Measurements from ENCODE around the gene DAZAP1. TPM values are rescaled to one million over a fixed set of nuclear protein-coding genes. Genes with fewer than 3 reads are reported as not detected.

The DAZAP1 gene
- total and polyA plus RNA-seq, 5 experiments from 2014 or later = 5.9 to 166 (median 8.5) TPM

DNA sequence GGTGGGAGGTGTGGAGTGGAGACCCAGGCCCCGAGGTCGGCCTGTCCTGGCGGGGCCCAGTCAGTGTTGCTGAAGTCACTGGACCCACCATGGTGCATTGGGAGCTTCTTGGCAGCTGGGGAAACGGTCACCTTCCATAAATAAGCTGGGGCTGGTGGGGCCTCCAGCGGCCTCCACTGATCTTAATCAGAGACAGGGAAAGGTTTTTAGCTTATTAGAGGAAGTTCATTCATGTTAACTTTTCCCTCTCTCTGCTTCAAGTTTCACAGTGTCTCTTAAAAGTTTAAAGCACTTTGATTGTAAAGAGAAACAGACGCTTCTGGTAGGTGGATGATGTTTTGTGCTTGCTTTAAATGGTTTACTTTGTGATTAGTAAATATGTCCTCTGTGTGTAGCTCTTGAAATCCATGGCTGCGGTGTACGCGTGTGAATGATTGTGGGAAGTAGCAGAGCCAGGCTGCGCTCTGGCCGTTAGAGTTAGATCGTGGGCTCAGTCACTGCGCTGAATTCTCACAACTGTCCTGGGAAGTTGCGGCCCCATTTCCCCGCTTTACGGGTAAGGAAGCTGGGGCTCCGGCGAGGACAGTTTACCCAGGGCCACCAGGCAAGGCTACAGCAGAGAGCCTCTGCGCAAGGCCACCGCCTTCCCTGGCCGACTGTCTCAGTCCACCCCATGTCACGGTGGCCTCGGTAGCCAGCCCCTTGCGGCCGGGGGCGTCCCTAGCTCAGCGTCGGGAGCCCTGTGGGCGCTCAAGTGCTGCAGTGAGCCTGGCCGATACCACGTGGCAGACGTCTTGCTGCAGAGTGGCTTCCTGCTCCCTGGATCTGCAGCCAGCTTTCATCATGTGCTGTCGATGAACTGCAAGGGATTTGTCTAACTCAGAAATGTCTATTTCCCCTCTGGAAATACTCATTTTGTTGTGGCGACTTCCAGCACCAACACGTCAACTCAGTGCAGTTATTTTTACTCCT, 40.2 kb upstream of the DAZAP1 start:
- POLR2A ChIA-PET = interaction anchor here (0.6 to 0.9 kb wide), 2 partner anchors 13 to 98 kb away, joined by 3 to 4 read pairs; partner anchors contain the start of gene CIRBP
- no peaks in the 10 kb centered on the region for H3K9me3 Mint-ChIP-seq
- peak overlapping the region in 1 of 10 donors; percentile 39 for H3K27ac Mint-ChIP-seq
- ATAC-seq (no peak), DNase-seq (no peak)
- H3K4me1 Mint-ChIP-seq = peaks cover 13 to 31% (median 27%) of the 10 kb centered on the region in 4 donors
- H3K36me3 Mint-ChIP-seq = peaks cover 0 to 32% (median 4%) of the 10 kb centered on the region in 3 donors
- H3K27me3 Mint-ChIP-seq = no peaks in the 10 kb centered on the region
- no peak overlapping the region for H3K4me3 Mint-ChIP-seq

DNA sequence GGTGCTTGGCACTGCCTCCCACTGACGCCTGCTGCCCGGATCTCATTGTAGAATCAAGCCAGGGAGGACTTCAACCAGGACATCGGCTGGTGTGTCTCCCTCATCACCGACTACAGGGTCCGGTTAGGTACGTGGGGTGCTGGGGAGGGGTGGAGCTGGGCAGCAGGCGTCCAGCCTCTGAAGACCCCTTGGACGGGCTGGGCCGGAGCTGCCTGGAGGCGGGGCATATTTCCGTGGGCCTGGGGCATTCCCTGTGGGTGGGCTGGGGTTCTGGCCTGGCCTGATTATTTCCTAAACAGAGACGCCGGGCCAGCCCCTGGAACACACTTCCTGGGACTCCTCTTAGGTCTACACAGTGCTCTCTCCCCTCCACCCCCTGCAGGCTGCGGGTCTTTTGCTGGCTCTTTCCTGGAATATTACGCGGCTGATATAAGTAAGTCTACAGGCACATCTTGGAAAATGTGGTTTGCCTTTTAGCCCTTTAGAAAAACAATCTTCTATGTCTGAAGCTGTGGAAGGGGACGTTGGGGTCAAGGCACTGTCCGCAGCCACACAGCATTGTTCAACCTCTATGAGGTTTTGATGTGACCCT, 38.1 kb upstream of the DAZAP1 start:
- Mint-ChIP-seq H3K4me3 (no peak overlapping the region), H3K27me3 (no peaks in the 10 kb centered on the region), H3K4me1 (peaks cover 2 to 10% (median 6%) of the 10 kb centered on the region in 4 donors), H3K27ac (peak overlapping the region in 1 of 10 donors; percentile 59), H3K36me3 (peaks cover 0 to 42% (median 3%) of the 10 kb centered on the region in 3 donors), H3K9me3 (no peaks in the 10 kb centered on the region)
- ATAC-seq (no peak), DNase-seq (no peak)
- POLR2A ChIA-PET = no interaction called here

DNA sequence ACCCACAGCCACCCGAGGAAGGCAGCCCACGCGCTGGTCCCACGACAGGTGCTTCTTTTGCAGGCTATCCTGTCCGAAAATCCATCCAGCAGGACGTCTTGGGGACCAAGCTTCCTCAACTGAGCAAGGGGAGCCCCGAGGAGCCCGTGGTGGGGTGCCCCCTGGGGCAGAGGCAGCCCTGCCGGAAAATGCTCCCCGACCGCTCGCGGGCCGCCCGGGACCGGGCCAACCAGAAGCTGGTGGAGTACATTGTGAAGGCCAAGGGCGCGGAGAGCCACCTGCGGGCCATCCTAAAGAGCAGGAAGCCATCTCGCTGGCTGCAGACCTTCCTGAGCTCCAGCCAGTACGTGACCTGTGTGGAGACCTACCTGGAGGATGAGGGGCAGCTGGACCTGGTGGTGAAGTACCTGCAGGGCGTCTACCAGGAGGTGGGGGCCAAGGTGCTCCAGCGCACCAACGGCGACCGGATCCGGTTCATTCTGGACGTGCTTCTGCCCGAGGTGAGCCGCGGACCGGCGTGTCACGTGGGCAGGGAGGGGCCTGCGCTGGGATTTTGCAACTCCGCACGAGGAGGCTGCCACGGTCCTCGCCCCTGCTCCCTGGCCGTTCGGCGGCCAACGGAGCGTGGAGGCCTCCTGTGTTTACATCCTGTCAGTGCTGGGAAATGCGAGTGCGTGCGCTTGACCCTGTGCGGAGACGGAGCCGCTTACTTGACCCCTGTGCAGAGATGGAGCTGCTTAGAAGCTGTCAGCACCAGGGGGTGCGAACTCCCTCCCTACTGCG, 36.6 kb upstream of the DAZAP1 start:
- POLR2A ChIA-PET = interaction anchor here (0.6 to 1.6 kb wide), 4 partner anchors 12 to 595 kb away, joined by 3 to 8 read pairs (median 3); no protein-coding TSS in a partner anchor
- H3K9me3 Mint-ChIP-seq = no peaks in the 10 kb centered on the region

GRCh38 chr19:1373042-1373533, 34.3 kb upstream of the DAZAP1 start:
- no peak overlapping the region for H3K27ac Mint-ChIP-seq
- POLR2A ChIA-PET = interaction anchor here (0.5 to 1.7 kb wide), 6 partner anchors 10 to 105 kb away, joined by 3 to 7 read pairs (median 4); partner anchors contain the start of gene FAM174C
- no peaks in the 10 kb centered on the region for H3K9me3 Mint-ChIP-seq
- peaks cover 0 to 35% (median 3%) of the 10 kb centered on the region in 3 donors for H3K36me3 Mint-ChIP-seq
- DNase-seq (no peak), ATAC-seq (no peak)
- no peak overlapping the region for H3K4me3 Mint-ChIP-seq
- no peaks in the 10 kb centered on the region for H3K27me3 Mint-ChIP-seq
- peaks cover 0 to 3% (median 0%) of the 10 kb centered on the region in 4 donors for H3K4me1 Mint-ChIP-seq

More for the DNA sequence above, 36.6 kb upstream of the DAZAP1 start:
- peaks cover 0 to 41% (median 3%) of the 10 kb centered on the region in 3 donors for H3K36me3 Mint-ChIP-seq
- H3K27me3 Mint-ChIP-seq = no peaks in the 10 kb centered on the region
- H3K4me1 Mint-ChIP-seq = peaks cover 0 to 1% (median 0%) of the 10 kb centered on the region in 4 donors
- no peak overlapping the region for H3K27ac Mint-ChIP-seq
- ATAC-seq = no peak
- no peak for DNase-seq
- no peak overlapping the region for H3K4me3 Mint-ChIP-seq

DNA sequence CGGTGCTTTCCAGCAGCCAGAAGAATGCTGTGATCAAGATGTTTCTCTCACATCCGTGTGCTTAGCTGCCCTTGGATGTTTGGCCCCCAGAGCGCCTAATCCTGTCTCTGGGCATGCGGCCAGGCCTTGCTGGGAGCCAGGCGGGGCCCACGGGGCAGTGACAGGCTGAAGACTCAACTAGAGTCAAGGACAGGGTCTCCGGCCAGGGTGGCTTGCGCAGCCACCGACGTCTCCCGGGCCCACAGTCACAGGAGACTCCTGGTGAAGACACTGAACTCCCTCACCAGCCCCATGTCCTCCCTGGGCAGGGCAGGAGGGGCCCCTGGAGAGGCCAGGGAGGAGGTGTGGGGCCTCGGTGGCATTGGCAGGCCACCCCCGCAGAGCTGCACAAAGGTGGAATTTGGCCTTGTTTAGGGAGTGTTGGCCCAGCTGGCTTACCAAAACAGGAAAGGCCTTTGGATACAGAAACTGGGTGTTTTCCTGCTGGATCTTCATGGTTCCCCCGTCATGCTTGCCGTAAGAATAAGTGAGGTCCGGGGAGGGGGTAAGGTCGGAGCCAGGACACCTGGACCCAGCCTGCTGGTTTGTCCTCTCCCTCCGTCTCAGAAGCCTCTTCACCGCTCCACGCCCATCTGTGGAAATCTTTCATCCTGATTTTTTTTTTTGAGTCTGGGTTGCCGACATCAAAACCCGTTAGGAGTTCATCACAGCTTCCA, 33.7 kb upstream of the DAZAP1 start:
- DNase-seq (no peak), ATAC-seq (no peak)
- Mint-ChIP-seq H3K9me3 (no peaks in the 10 kb centered on the region), H3K4me3 (no peak overlapping the region), H3K27me3 (no peaks in the 10 kb centered on the region), H3K4me1 (peaks cover 0 to 3% (median 0%) of the 10 kb centered on the region in 4 donors), H3K36me3 (peaks cover 0 to 33% (median 3%) of the 10 kb centered on the region in 3 donors), H3K27ac (no peak overlapping the region)
- POLR2A ChIA-PET = interaction anchor here (0.5 to 1.5 kb wide), 2 partner anchors 104 to 105 kb away, joined by 3 to 6 read pairs; no protein-coding TSS in a partner anchor

DNA sequence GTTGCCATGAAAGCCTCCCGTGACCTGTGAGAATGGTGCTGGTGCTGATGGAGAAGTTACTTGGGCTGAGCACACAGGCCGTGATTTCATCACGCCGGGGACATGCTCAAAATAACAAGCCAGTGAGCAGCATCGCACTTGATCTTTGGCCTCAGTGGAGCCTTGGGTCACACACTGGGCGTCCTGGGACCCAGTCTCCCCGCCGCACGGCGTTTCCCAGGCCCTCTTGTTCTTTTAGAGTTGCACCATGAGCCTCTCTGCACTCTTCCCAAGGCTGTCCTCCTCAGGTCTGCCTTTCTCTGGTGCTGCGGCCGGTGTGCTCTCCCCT, 33.2 kb upstream of the DAZAP1 start:
- Mint-ChIP-seq H3K4me1 (peaks cover 0 to 3% (median 0%) of the 10 kb centered on the region in 4 donors), H3K4me3 (no peak overlapping the region)

GRCh38 chr19:1376415-1376805, 31.0 kb upstream of the DAZAP1 start:
- POLR2A ChIA-PET = no interaction called here
- no peaks in the 10 kb centered on the region for H3K27me3 Mint-ChIP-seq
- H3K36me3 Mint-ChIP-seq = peaks cover 0 to 28% (median 0%) of the 10 kb centered on the region in 3 donors
- no peak for DNase-seq
- H3K4me1 Mint-ChIP-seq = peaks cover 0 to 3% (median under 1%) of the 10 kb centered on the region in 4 donors
- peak overlapping the region in 1 of 10 donors; percentile 59 for H3K27ac Mint-ChIP-seq
- ATAC-seq = no peak
- H3K9me3 Mint-ChIP-seq = no peaks in the 10 kb centered on the region
- H3K4me3 Mint-ChIP-seq = no peak overlapping the region

More for the DNA sequence above, 33.2 kb upstream of the DAZAP1 start:
- H3K27ac Mint-ChIP-seq = no peak overlapping the region
- no peaks in the 10 kb centered on the region for H3K27me3 Mint-ChIP-seq
- DNase-seq (no peak), ATAC-seq (no peak)
- H3K9me3 Mint-ChIP-seq = no peaks in the 10 kb centered on the region
- POLR2A ChIA-PET = no interaction called here
- peaks cover 0 to 33% (median 3%) of the 10 kb centered on the region in 3 donors for H3K36me3 Mint-ChIP-seq

- DNase-seq (no peak), ATAC-seq (no peak)
- no peak overlapping the region for H3K4me3 Mint-ChIP-seq
- H3K27me3 Mint-ChIP-seq = no peaks in the 10 kb centered on the region
- peaks cover 0 to 3% (median under 1%) of the 10 kb centered on the region in 4 donors for H3K4me1 Mint-ChIP-seq
- peaks cover 0 to 21% (median 0%) of the 10 kb centered on the region in 3 donors for H3K36me3 Mint-ChIP-seq
- H3K9me3 Mint-ChIP-seq = no peaks in the 10 kb centered on the region
- no peak overlapping the region for H3K27ac Mint-ChIP-seq
- POLR2A ChIA-PET = no interaction called here
Observed at GRCh38 chr19:1377176-1377964, 30.0 kb upstream of the DAZAP1 start.

DNA sequence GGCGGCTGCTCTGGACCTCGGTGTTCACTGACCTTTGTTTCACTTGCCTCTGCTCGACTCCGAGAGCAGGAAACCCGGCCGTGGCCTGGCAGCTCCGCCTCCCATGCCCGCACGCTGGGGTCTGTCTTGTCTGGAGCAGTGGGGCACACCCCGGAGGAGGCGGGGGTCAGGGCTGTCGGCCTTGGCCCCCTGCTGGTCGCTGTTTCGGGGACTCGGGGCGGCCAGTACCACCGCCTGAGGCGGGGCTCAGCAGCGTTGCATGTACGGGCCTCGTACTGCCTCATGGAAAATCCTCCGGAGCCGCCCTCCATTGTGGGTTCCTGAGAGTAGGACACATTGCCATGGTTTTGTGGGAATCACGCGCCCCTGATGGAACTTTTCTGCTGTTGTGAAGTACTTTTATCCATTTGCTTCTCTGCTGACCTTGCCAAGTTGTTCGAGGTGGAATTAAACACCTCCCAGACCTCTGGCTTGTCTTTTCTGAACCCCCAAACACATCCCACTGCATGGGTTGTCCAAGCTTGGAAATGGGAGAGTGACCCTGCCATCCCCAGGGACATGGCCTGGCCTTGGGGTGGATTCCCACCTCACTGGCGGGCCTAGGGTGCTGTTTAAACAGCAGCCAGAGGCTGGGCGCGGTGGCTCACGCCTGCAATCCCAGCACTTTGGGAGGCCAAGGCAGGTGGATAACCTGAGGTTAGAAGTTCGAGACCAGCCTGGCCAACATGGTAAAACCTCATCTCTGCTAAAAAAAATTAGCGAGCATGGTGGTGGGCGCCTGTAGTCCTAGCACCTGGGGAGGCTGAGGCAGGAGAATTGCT, 29.2 kb upstream of the DAZAP1 start:
- Mint-ChIP-seq H3K36me3 (peaks cover 0 to 16% (median 0%) of the 10 kb centered on the region in 3 donors), H3K4me3 (no peak overlapping the region), H3K9me3 (peaks cover 0 to 3% (median 0%) of the 10 kb centered on the region in 9 donors), H3K4me1 (peaks cover 5 to 6% (median 6%) of the 10 kb centered on the region in 4 donors), H3K27me3 (peaks cover 0 to under 1% (median 0%) of the 10 kb centered on the region in 5 donors), H3K27ac (no peak overlapping the region)
- DNase-seq (no peak), ATAC-seq (no peak)
- POLR2A ChIA-PET = no interaction called here

DNA sequence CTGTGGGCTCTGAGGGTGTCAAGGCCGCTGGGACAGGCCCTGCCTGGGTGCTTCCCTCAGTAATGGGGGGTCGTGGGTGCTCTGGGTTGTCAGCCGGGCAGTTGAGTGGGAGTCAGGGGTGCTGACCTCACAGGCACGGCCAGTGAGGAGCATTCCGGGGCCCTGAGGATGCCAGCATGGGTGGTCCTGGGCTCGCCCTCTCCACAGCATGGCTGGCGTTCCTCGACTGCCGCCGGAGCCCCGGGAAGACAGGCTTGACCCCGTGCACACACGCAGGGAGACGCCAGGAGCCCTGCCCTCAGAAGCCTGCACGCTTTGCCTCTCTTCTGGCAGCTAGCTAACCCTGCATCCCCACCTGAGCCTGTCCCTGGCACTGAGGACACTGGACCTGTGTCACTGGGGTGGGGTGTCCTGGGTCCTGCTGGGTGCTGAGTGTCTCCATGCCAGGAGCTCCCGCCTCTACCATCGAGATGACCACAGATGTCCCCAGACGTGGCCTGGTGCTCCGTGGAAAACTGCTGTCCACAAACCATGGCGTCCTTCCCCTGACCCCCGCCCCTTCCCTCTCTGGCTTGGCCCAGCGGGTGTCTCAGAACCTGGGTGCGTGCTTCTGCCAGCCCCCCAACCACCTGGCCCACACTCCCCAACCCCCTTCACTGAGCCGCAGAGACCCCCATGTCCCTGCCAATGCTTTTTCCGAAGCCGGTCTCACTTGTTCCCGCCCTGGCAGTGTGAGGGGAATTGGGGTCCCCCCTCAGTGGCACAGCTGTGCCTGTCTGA, 28.1 kb upstream of the DAZAP1 start:
- ATAC-seq (no peak), DNase-seq (no peak)
- Mint-ChIP-seq H3K4me1 (peaks cover 10 to 14% (median 12%) of the 10 kb centered on the region in 4 donors), H3K9me3 (peaks cover 0 to 7% (median 0%) of the 10 kb centered on the region in 9 donors), H3K36me3 (peaks cover 0 to 13% (median 4%) of the 10 kb centered on the region in 3 donors), H3K27me3 (peaks cover 0 to 5% (median 2%) of the 10 kb centered on the region in 5 donors), H3K27ac (no peak overlapping the region), H3K4me3 (no peak overlapping the region)
- POLR2A ChIA-PET = no interaction called here
